ENCODE results near the gene VTI1A.

Gene VTI1A

DNA sequence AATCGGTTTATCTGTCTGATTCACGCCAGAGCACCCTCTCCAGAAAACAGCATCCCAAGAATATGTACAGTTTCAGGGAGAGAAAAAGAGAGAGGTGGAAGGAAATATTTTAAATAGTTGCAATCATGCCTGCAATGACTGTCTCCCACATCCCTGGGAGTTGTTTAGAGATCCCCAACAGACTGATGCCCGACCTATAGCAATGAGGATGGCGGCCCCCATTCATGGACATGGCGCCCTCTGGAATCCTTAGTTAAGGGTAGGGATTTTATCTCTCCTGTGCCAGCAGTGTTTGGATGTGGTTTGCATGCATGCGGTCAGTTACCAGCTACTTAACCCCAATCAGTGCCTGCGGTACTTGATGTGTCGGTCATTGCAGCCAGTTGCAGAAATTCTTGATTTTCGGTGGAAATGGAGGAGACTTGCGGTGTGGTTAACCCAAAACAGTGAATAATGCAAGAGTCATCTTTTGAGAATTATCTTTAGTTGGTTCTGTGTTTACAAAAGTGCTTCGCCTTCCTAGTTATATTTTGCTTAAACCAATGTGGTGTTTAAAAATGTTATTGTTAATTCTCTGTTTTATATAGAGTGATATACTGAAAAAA is 317.0 kb downstream of the VTI1A start:
- TF ChIP-seq, protein P1, sequence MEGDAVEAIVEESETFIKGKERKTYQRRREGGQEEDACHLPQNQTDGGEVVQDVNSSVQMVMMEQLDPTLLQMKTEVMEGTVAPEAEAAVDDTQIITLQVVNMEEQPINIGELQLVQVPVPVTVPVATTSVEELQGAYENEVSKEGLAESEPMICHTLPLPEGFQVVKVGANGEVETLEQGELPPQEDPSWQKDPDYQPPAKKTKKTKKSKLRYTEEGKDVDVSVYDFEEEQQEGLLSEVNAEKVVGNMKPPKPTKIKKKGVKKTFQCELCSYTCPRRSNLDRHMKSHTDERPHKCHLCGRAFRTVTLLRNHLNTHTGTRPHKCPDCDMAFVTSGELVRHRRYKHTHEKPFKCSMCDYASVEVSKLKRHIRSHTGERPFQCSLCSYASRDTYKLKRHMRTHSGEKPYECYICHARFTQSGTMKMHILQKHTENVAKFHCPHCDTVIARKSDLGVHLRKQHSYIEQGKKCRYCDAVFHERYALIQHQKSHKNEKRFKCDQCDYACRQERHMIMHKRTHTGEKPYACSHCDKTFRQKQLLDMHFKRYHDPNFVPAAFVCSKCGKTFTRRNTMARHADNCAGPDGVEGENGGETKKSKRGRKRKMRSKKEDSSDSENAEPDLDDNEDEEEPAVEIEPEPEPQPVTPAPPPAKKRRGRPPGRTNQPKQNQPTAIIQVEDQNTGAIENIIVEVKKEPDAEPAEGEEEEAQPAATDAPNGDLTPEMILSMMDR (conservative IDR thresholded peaks at IDR 0.05; ENCODE audit: low read depth, low read length), result no peak
- Histone ChIP-seq H3K4me3 (IDR thresholded peaks at IDR 0.05; ENCODE audit: insufficient read depth, low read depth, low read length) (no peak overlapping the region), H3K4me1 (ENCODE audit: low read depth, poor library complexity, severe bottlenecking) (no peaks in the 10 kb centered on the region), H3K27me3 (ENCODE audit: insufficient read depth, low read depth) (no peaks in the 10 kb centered on the region), H3K9ac (no peak overlapping the region), H3K79me2 (ENCODE audit: insufficient read depth, low read depth) (no peaks in the 10 kb centered on the region), H3K4me2 (no peak overlapping the region), H2AFZ (ENCODE audit: low read depth) (no peak overlapping the region), H3K36me3 (ENCODE audit: insufficient read depth) (no peaks in the 10 kb centered on the region), H3K27ac (no peak overlapping the region), H4K20me1 (ENCODE audit: insufficient read depth) (no peaks in the 10 kb centered on the region)

DNA sequence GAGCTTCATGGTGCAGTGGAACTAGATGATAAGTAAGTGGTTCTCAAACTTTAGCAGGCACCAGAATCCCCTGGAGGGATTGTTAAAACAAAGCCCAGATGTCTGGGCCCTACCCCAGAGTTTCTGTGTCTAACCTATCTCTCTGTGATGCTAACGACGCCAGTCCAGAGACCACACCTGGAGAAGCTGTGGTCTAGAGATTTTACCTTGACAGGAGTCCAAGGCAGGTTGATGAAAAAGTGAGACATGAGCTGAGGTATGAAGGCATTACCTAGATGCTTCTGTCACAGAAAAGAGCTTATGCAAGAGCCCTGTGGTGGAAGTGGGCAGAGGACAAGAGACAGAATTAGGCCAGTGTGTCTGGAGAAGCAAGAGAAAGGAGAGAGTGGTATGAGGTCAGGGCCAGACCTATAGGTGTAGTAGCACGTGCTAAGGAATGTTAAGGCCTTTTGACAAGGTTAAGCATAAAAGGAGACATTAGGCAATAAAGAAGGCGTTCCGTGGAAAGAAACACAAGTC is 318.8 kb downstream of the VTI1A start:
- TF ChIP-seq, protein P1 (conservative IDR thresholded peaks at IDR 0.05; ENCODE audit: low read depth, low read length), result no peak
- no peak overlapping the region for H3K27ac ChIP-seq
- H3K27me3 ChIP-seq (ENCODE audit: insufficient read depth, low read depth), result no peaks in the 10 kb centered on the region
- no peaks in the 10 kb centered on the region for H3K4me1 ChIP-seq (ENCODE audit: low read depth, poor library complexity, severe bottlenecking)
- no peaks in the 10 kb centered on the region for H4K20me1 ChIP-seq (ENCODE audit: insufficient read depth)
- H3K4me3 ChIP-seq (IDR thresholded peaks at IDR 0.05; ENCODE audit: insufficient read depth, low read depth, low read length), result no peak overlapping the region
- no peaks in the 10 kb centered on the region for H3K79me2 ChIP-seq (ENCODE audit: insufficient read depth, low read depth)
- no peaks in the 10 kb centered on the region for H3K36me3 ChIP-seq (ENCODE audit: insufficient read depth)
- no peak overlapping the region for H2AFZ ChIP-seq (ENCODE audit: low read depth)
- H3K4me2 ChIP-seq, result no peak overlapping the region
- H3K9ac ChIP-seq, result no peak overlapping the region

DNA sequence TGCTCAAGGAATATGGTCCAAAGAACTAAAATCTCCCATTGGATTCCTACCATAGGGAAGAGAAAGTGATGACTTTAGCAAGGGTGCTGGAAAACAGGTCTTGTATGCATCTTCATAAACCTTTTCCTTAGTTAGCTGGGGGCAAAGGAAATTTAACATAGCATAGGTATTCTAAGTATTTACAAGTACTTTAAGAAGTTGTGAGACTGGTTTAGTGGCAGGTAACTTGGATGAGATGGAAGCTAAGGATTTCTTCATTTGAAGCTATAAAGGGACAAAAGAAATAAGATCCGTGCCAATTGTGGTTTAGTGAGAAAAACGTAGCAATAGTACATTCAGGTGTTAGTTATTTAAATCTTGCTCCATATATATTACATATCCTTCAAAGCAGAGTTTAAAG is 319.6 kb downstream of the VTI1A start:
- H3K4me2 ChIP-seq, result no peak overlapping the region
- H3K9ac ChIP-seq, result no peak overlapping the region
- TF ChIP-seq, protein P1 (conservative IDR thresholded peaks at IDR 0.05; ENCODE audit: low read depth, low read length), result no peak
- H3K4me3 ChIP-seq (IDR thresholded peaks at IDR 0.05; ENCODE audit: insufficient read depth, low read depth, low read length), result no peak overlapping the region
- no peak overlapping the region for H3K27ac ChIP-seq
- no peaks in the 10 kb centered on the region for H3K36me3 ChIP-seq (ENCODE audit: insufficient read depth)
- no peaks in the 10 kb centered on the region for H3K4me1 ChIP-seq (ENCODE audit: low read depth, poor library complexity, severe bottlenecking)
- no peaks in the 10 kb centered on the region for H3K27me3 ChIP-seq (ENCODE audit: insufficient read depth, low read depth)
- H3K79me2 ChIP-seq (ENCODE audit: insufficient read depth, low read depth), result no peaks in the 10 kb centered on the region
- H2AFZ ChIP-seq (ENCODE audit: low read depth), result no peak overlapping the region
- no peaks in the 10 kb centered on the region for H4K20me1 ChIP-seq (ENCODE audit: insufficient read depth)

DNA sequence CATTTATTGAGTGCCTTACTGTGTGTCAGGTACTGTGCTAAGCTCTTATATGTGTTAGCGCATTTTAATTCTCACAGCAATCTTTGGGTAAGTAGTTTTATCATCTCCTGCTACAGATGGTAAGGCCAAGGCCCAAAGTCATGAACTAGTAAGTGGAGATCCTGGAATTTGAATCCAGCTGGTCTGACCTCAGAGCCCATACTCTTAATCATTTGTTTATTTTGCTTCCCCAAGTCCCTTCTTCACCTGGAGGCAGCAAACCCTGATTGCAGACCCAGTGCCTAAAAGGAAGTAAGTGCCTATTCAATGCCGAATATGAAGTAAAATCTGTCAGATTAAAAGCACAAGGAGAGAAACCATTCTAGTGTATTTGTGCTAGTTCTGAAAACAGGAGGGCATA is 320.1 kb downstream of the VTI1A start:
- no peaks in the 10 kb centered on the region for H4K20me1 ChIP-seq (ENCODE audit: insufficient read depth)
- no peak overlapping the region for H2AFZ ChIP-seq (ENCODE audit: low read depth)
- H3K4me1 ChIP-seq (ENCODE audit: low read depth, poor library complexity, severe bottlenecking), result no peaks in the 10 kb centered on the region
- no peaks in the 10 kb centered on the region for H3K79me2 ChIP-seq (ENCODE audit: insufficient read depth, low read depth)
- H3K9ac ChIP-seq, result no peak overlapping the region
- H3K27me3 ChIP-seq (ENCODE audit: insufficient read depth, low read depth), result no peaks in the 10 kb centered on the region
- no peak overlapping the region for H3K4me2 ChIP-seq
- no peaks in the 10 kb centered on the region for H3K36me3 ChIP-seq (ENCODE audit: insufficient read depth)
- TF ChIP-seq, protein P1 (conservative IDR thresholded peaks at IDR 0.05; ENCODE audit: low read depth, low read length), result no peak
- no peak overlapping the region for H3K27ac ChIP-seq
- no peak overlapping the region for H3K4me3 ChIP-seq (IDR thresholded peaks at IDR 0.05; ENCODE audit: insufficient read depth, low read depth, low read length)
